IMR-90 (cell line): ENCODE measurements around the gene KIF16B. TPM values are rescaled to one million over a fixed set of nuclear protein-coding genes. Genes with fewer than 3 reads are reported as not detected.

Source experiments
- ATAC-seq: fragments of 200-7000 bp; cut with Tn5 transposase; 2 replicates; pipeline ENCODE4 v1.9.1; 2020; ENCODE audit warnings: low read depth, mild to moderate bottlenecking, moderate library complexity
- BruUV-seq: library from RNA; stranded (reverse); fragments of 400-500 nt; replicated peaks from 2 replicates; lab custom pipeline; 2021; lab: Mats Ljungman, UMichigan
- CTCF ChIA-PET: fragments of 300-600 bp; formaldehyde crosslinking; extraction: SDS; loops from one replicate; lab custom pipeline; 2021; ENCODE audit warnings: antibody characterized with exemption; lab: Yijun Ruan, JAX
- POLR2A ChIA-PET: fragments of 300-600 bp; sonication (Branson Sonifier 250); formaldehyde crosslinking; loops from one replicate; lab custom pipeline; 2022; ENCODE audit warnings: antibody characterized with exemption; ENCODE audit not compliant: unreplicated experiment; lab: Charles Lee
- DNase-seq: peaks from one replicate; pipeline ENCODE4 v3.0.0; 2013
- H2AFZ ChIP-seq: replicated peaks from 2 replicates; pipeline ENCODE3; 2013; ENCODE audit warnings: low read length, mild to moderate bottlenecking; ENCODE audit not compliant: poor library complexity
- H2AK5ac ChIP-seq: 2 replicates; pipeline ENCODE4 v1.6.1; 2013; ENCODE audit warnings: low read depth, low read length, inconsistent platforms
- H2AK9ac ChIP-seq: replicated peaks from 2 replicates; pipeline ENCODE3; 2013; ENCODE audit warnings: mild to moderate bottlenecking, low read depth, low read length, moderate library complexity; ENCODE audit not compliant: poor library complexity
- H2BK120ac ChIP-seq: 2 replicates; pipeline ENCODE4 v1.6.1; 2013; ENCODE audit warnings: low read depth, low read length, inconsistent platforms
- H2BK15ac ChIP-seq: 3 replicates; pipeline ENCODE4 v1.6.1; 2013; ENCODE audit warnings: low read depth, low read length, inconsistent platforms
- H2BK20ac ChIP-seq: 2 replicates; pipeline ENCODE4 v1.6.1; 2013; ENCODE audit warnings: low read depth, mild to moderate bottlenecking, inconsistent platforms, low read length, moderate library complexity
- H2BK5ac ChIP-seq: 2 replicates; pipeline ENCODE4 v1.6.1; 2013; ENCODE audit warnings: mild to moderate bottlenecking, low read depth, low read length, inconsistent platforms; ENCODE audit not compliant: poor library complexity, severe bottlenecking
- H3K14ac ChIP-seq: replicated peaks from 2 replicates; pipeline ENCODE4 v1.6.1; 2013; ENCODE audit warnings: low read depth, low read length, inconsistent platforms
- H3K18ac ChIP-seq: 2 replicates; pipeline ENCODE4 v1.6.1; 2013; ENCODE audit warnings: low read depth, low read length, control low read depth
- H3K23ac ChIP-seq: 2 replicates; pipeline ENCODE4 v1.6.1; 2013; ENCODE audit warnings: low read depth, low read length, inconsistent platforms
- H3K27ac ChIP-seq: 2 replicates; pipeline ENCODE4 v1.5.1; 2013; ENCODE audit warnings: mild to moderate bottlenecking, control low read depth, low read length; ENCODE audit not compliant: insufficient read depth
- H3K27me3 ChIP-seq: 2 replicates; pipeline ENCODE4 v1.6.1; 2013; ENCODE audit warnings: low read length; ENCODE audit not compliant: control insufficient read depth, insufficient read depth
- H3K36me3 ChIP-seq: 2 replicates; pipeline ENCODE4 v1.6.1; 2013; ENCODE audit warnings: low read length, mixed read lengths; ENCODE audit not compliant: control insufficient read depth, insufficient read depth
- H3K4ac ChIP-seq: 2 replicates; pipeline ENCODE4 v1.6.1; 2013; ENCODE audit warnings: low read depth, low read length, inconsistent platforms
- H3K4me1 ChIP-seq: 2 replicates; pipeline ENCODE4 v1.6.1; 2013; ENCODE audit warnings: low read length, mixed read lengths; ENCODE audit not compliant: control insufficient read depth, insufficient read depth
- H3K4me2 ChIP-seq: 2 replicates; pipeline ENCODE4 v1.6.1; 2013; ENCODE audit warnings: low read depth, mild to moderate bottlenecking, control low read depth, low read length, moderate library complexity
- H3K4me3 ChIP-seq: 2 replicates; pipeline ENCODE4 v1.5.1; 2013; ENCODE audit warnings: low read depth, mild to moderate bottlenecking, control low read depth, low read length, moderate library complexity; ENCODE audit not compliant: insufficient read depth
- H3K56ac ChIP-seq: 2 replicates; pipeline ENCODE4 v1.6.1; 2013; ENCODE audit warnings: low read length, inconsistent platforms; ENCODE audit not compliant: insufficient read depth; ENCODE audit errors: extremely low read depth
- H3K79me1 ChIP-seq, 2 experiments: 2 replicates each; pipeline ENCODE4 v1.6.1; 2013; ENCODE audit warnings: low read length in 2 of 2, inconsistent platforms in 1 of 2, low read depth in 1 of 2
- H3K9ac ChIP-seq: 2 replicates; pipeline ENCODE4 v1.6.1; 2013; ENCODE audit warnings: low read depth, low read length, control low read depth
- H3K9me1 ChIP-seq: 2 replicates; pipeline ENCODE4 v1.6.1; 2013; ENCODE audit warnings: low read length, inconsistent platforms; ENCODE audit not compliant: insufficient read depth
- H3K9me3 ChIP-seq: 2 replicates; pipeline ENCODE4 v1.6.1; 2013; ENCODE audit warnings: low read length; ENCODE audit not compliant: control insufficient read depth, insufficient read depth
- H4K20me1 ChIP-seq: 2 replicates; pipeline ENCODE4 v1.6.1; 2013; ENCODE audit warnings: low read length, inconsistent platforms; ENCODE audit not compliant: insufficient read depth
- H4K5ac ChIP-seq: 2 replicates; pipeline ENCODE4 v1.6.1; 2013; ENCODE audit warnings: mild to moderate bottlenecking, low read depth, low read length, control low read depth
- H4K8ac ChIP-seq, 2 experiments: 2 replicates each; pipeline ENCODE4 v1.6.1; 2013; ENCODE audit warnings: low read depth in 2 of 2, low read length in 2 of 2, control low read depth in 1 of 2, inconsistent platforms in 1 of 2
- H4K91ac ChIP-seq: 2 replicates; pipeline ENCODE4 v1.6.1; 2013; ENCODE audit warnings: low read depth, low read length, inconsistent platforms; ENCODE audit not compliant: insufficient read depth
- CEBPB ChIP-seq: IDR thresholded peaks from 2 replicates; pipeline ENCODE4 v1.6.1; 2012; ENCODE audit warnings: low read depth, low read length, improper control_type of control experiment
- CHD1 ChIP-seq: IDR thresholded peaks from 2 replicates; pipeline ENCODE4 v1.6.1; 2012; ENCODE audit warnings: low read depth, low read length, improper control_type of control experiment
- CTCF ChIP-seq: conservative IDR thresholded peaks from 2 replicates; pipeline ENCODE4 v1.5.1; 2012; ENCODE audit warnings: mild to moderate bottlenecking, low read depth, low read length, improper control_type of control experiment
- ELK1 ChIP-seq: fragments of 150-350 bp; IDR thresholded peaks from 2 replicates; pipeline ENCODE4 v1.6.1; 2016; ENCODE audit warnings: low read depth, mild to moderate bottlenecking, low read length, moderate library complexity, borderline replicate concordance
- FOS ChIP-seq: fragments of 150-350 bp; IDR thresholded peaks from 2 replicates; pipeline ENCODE4 v1.6.1; 2016; ENCODE audit warnings: low read depth, low read length
- MAFK ChIP-seq: IDR thresholded peaks from 2 replicates; pipeline ENCODE4 v1.6.1; 2012; ENCODE audit warnings: low read depth, low read length, improper control_type of control experiment
- MAZ ChIP-seq: IDR thresholded peaks from 2 replicates; pipeline ENCODE4 v1.6.1; 2012; ENCODE audit warnings: low read depth, mild to moderate bottlenecking, low read length, improper control_type of control experiment, moderate library complexity, borderline replicate concordance
- MXI1 ChIP-seq: IDR thresholded peaks from 2 replicates; pipeline ENCODE4 v1.6.1; 2012; ENCODE audit warnings: low read depth, mild to moderate bottlenecking, low read length, moderate library complexity, borderline replicate concordance
- RFX5 ChIP-seq: IDR thresholded peaks from 2 replicates; pipeline ENCODE4 v1.8.0; 2012; ENCODE audit warnings: low read depth, mild to moderate bottlenecking, low read length, moderate library complexity
- WGBS, 2 experiments: methylation state at CpG; one replicate each; pipeline versions ENCODE4 v1.1.5 to v1.1.7; 2013; ENCODE audit warnings: missing lambda C conversion rate in 2 of 2; ENCODE audit not compliant: insufficient read length in 1 of 2; ENCODE audit errors: extremely low coverage in 2 of 2; 5-methylcytosine and 5-hydroxymethylcytosine counted together
- dilution Hi-C: fragments of 300-500 bp; cut with HindIII; formaldehyde crosslinking; loops from one replicate; pipeline ENCODE4 v1.14.3; 2018; ENCODE audit warnings: low sequenced_read_pairs; ENCODE audit not compliant: unreplicated experiment
- in situ Hi-C: fragments of 300-500 bp; cut with MboI; formaldehyde crosslinking; loops from 3 replicates; pipeline ENCODE4 v1.14.3; 2019; ENCODE audit warnings: low sequenced_read_pairs, inconsistent platforms, mixed read lengths
- intact Hi-C: fragments of 100-400 bp; cut with micrococcal nuclease; formaldehyde crosslinking; loops from 2 replicates; pipeline ENCODE4 v1.10.0; 2022
- polyA plus RNA-seq, 3 experiments: library from polyadenylated mRNA; depleted of rRNA; stranded (reverse); fragments of >200 nt; gene quantifications; 2 replicates each; pipeline ENCODE4 v1.2.3, GENCODE V29; 2012; ENCODE audit warnings: low replicate concordance in 1 of 3
- total RNA-seq: library from RNA; depleted of rRNA; stranded (reverse); fragments of >200 nt; gene quantifications from 2 replicates; pipeline ENCODE4 v1.2.3, GENCODE V29; 2012

KIF16B gene
- total and polyA plus RNA-seq, 2 of the 4 experiments (the other 2 are of a cell fraction): 4.7 to 10.0 TPM

- H3K79me1 ChIP-seq: peaks cover 0 to 3% of the 10 kb centered on the region in 2 experiments; a peak in 2 of 4 replicates
- in situ Hi-C loops: loop anchor here (10.0 kb wide), 1 partner anchor 218 kb away; the partner anchor contains the start of gene SNRPB2
- POLR2A ChIA-PET: no interaction called here
- H3K56ac ChIP-seq: no peak overlapping the region
- BruUV-seq: no TSS peak
- WGBS, 2 experiments: no CpG with 5 or more reads among the region's 1 CpG
- H3K4me2 ChIP-seq: no peak overlapping the region
- no peak overlapping the region for H3K4ac ChIP-seq
- H3K4me1 ChIP-seq: no peaks in the 10 kb centered on the region
- no peak overlapping the region for H3K23ac ChIP-seq
- no peak overlapping the region for H3K14ac ChIP-seq
- no peak overlapping the region for H4K8ac ChIP-seq
- H2AFZ ChIP-seq: no peak overlapping the region
- no peaks in the 10 kb centered on the region for H3K27me3 ChIP-seq
- H2BK15ac ChIP-seq: no peak overlapping the region
- H2BK20ac ChIP-seq: no peak overlapping the region
- no peak overlapping the region for H2AK5ac ChIP-seq
- DNase-seq (no peak), ATAC-seq (no peak)
- CTCF ChIA-PET: interaction anchor here (0.6 kb wide), 1 partner anchor 102 kb away, joined by 3 read pairs; no protein-coding TSS in a partner anchor
- no peak overlapping the region for H3K9ac ChIP-seq
- no peak overlapping the region for H3K4me3 ChIP-seq
- no peak overlapping the region for H4K5ac ChIP-seq
- no peaks in the 10 kb centered on the region for H4K20me1 ChIP-seq
- no peaks in the 10 kb centered on the region for H3K9me3 ChIP-seq
- dilution Hi-C loops: no loop called here
- no peak overlapping the region for H4K91ac ChIP-seq
- no peaks in the 10 kb centered on the region for H3K36me3 ChIP-seq
- no peaks in the 10 kb centered on the region for H3K9me1 ChIP-seq
- no peak overlapping the region for H2BK5ac ChIP-seq
- intact Hi-C loops: loop anchor here (10.0 kb wide), 1 partner anchor 218 kb away; the partner anchor contains the start of gene SNRPB2
- H3K27ac ChIP-seq: no peak overlapping the region
- no peak overlapping the region for H2AK9ac ChIP-seq
- no peak overlapping the region for H2BK120ac ChIP-seq
- TF ChIP-seq MAFK (no peak), CHD1 (no peak), ELK1 (no peak), MXI1 (no peak), CEBPB (no peak), MAZ (no peak), RFX5 (no peak), FOS (no peak), CTCF (no peak)
- no peak overlapping the region for H3K18ac ChIP-seq
Observed at GRCh38 chr20:16516794-16517193, 56.5 kb downstream of the KIF16B start.
